Karpas-422 (cell line): ENCODE data around the gene OR5T3. TPM values are rescaled to one million over a fixed set of nuclear protein-coding genes. Genes with fewer than 3 reads are reported as not detected.
"Not testable (repeated sequence)": the region's sequence is repeated elsewhere in the genome, so short reads cannot be mapped to it uniquely, and the experiment has no call there.

Experiments used
- DNase-seq: peaks from one replicate; pipeline ENCODE4 v3.0.0-alpha.2; 2015
- H2AFZ ChIP-seq: fragments of 200-600 bp; sonication (generic); 2 replicates; pipeline ENCODE4 v1.6.1; 2014; ENCODE audit warnings: antibody characterized with exemption, low read length, mixed read lengths
- H3K27ac ChIP-seq: fragments of 200-600 bp; sonication (generic); 2 replicates; pipeline ENCODE4 v1.5.1; 2014; ENCODE audit warnings: mild to moderate bottlenecking, low read length, moderate library complexity
- H3K27me3 ChIP-seq: fragments of 200-600 bp; sonication (generic); 2 replicates; pipeline ENCODE4 v1.6.1; 2014; ENCODE audit warnings: low read length, mixed read lengths
- H3K36me3 ChIP-seq: fragments of 200-600 bp; sonication (generic); 2 replicates; pipeline ENCODE4 v1.6.1; 2014; ENCODE audit warnings: low read length, mixed read lengths; ENCODE audit not compliant: insufficient read depth
- H3K4me1 ChIP-seq: fragments of 200-600 bp; sonication (generic); 2 replicates; pipeline ENCODE4 v1.6.1; 2014; ENCODE audit warnings: mild to moderate bottlenecking, low read length, mixed read lengths
- H3K4me2 ChIP-seq: fragments of 200-600 bp; sonication (generic); 2 replicates; pipeline ENCODE4 v1.6.1; 2014; ENCODE audit warnings: low read length, low read depth, mild to moderate bottlenecking; ENCODE audit not compliant: poor library complexity, severe bottlenecking
- H3K4me3 ChIP-seq: fragments of 200-600 bp; sonication (generic); 2 replicates; pipeline ENCODE4 v1.5.1; 2014; ENCODE audit warnings: mild to moderate bottlenecking, antibody characterized with exemption, low read length, mixed read lengths
- H3K79me2 ChIP-seq: fragments of 200-600 bp; sonication (generic); 2 replicates; pipeline ENCODE4 v1.6.1; 2014; ENCODE audit warnings: mild to moderate bottlenecking, low read length, mixed read lengths
- H3K9ac ChIP-seq: fragments of 200-600 bp; sonication (generic); 2 replicates; pipeline ENCODE4 v1.6.0; 2014; ENCODE audit warnings: low read length
- H3K9me2 ChIP-seq: fragments of 200-600 bp; sonication (generic), shearing (Covaris generic); replicated peaks from 2 replicates; pipeline ENCODE4 v1.6.0; 2014; ENCODE audit warnings: mild to moderate bottlenecking, low read length, moderate library complexity; ENCODE audit not compliant: insufficient read depth
- H3K9me3 ChIP-seq: fragments of 300-700, 200-600 bp; sonication (generic); 2 replicates; pipeline ENCODE4 v1.6.1; 2014; ENCODE audit warnings: low read length, mixed read lengths
- H4K20me1 ChIP-seq: fragments of 200-600 bp; sonication (generic); 2 replicates; pipeline ENCODE4 v1.6.1; 2014; ENCODE audit warnings: mild to moderate bottlenecking, antibody characterized with exemption, low read length, low read depth; ENCODE audit not compliant: insufficient read depth
- total RNA-seq: library from RNA; depleted of rRNA; stranded (reverse); fragments of >200 nt; shearing (Covaris generic); gene quantifications from 2 replicates; pipeline ENCODE4 v1.2.3, GENCODE V29; 2014; ENCODE audit warnings: low replicate concordance; rRNA removed

OR5T3 gene
- total RNA-seq: not detected in 2 replicates

DNA sequence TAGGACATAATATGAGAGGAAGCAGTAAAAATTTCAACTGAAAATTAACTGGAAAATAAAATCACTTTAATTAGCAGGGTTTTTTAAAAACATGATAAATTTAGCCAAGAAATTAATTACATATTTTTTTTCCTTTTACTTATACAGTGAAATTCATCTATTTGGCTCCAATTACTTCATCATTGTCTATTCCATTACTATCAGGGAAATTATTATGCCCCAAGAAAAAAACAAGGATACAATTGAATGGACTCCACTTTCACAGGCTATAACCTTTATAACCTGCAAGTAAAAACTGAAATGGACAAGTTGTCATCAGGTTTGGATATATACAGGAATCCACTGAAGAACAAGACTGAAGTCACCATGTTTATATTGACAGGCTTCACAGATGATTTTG lies at the start of gene OR5T3:
OR5T3 (plus strand) TSS at position 301 of the 400 bp plus-strand sequence; CDS start at position 301, 0 bp downstream.
- peaks cover 22% of the 10 kb centered on the region for H3K9me3 ChIP-seq

DNA sequence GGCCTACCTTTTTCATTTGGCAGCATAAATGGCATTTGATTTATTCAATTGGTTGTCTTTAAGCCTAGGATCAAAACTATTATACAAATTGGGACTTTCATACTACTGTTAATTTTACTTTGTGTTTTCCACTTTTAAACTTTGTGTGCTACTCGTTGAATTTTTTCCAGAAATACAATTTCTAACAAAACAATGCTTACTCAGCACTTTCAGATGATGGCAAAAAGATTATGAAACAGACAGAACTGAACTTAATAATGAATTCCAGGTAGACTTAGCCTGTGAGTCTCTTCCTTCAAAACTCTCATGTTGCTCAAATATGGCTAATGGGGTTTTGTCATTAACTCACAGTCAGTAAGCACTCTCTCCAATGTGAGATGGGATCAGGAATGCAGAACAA lies 44.3 kb upstream of the OR5T3 start:
- no peak overlapping the region for H3K9ac ChIP-seq
- H3K9me3 ChIP-seq: peaks cover 14% of the 10 kb centered on the region
- no peaks in the 10 kb centered on the region for H3K36me3 ChIP-seq
- H4K20me1 ChIP-seq: no peaks in the 10 kb centered on the region
- no peaks in the 10 kb centered on the region for H3K27me3 ChIP-seq
- no peak overlapping the region for H3K4me2 ChIP-seq
- H3K9me2 ChIP-seq: no peaks in the 10 kb centered on the region
- DNase-seq: no peak
- no peaks in the 10 kb centered on the region for H3K79me2 ChIP-seq
- H3K4me1 ChIP-seq: no peaks in the 10 kb centered on the region
- H3K4me3 ChIP-seq: no peak overlapping the region
- H2AFZ ChIP-seq: no peak overlapping the region
- H3K27ac ChIP-seq: no peak overlapping the region

More for the DNA sequence above, at the start of gene OR5T3:
- Histone ChIP-seq H3K36me3 (no peaks in the 10 kb centered on the region), H4K20me1 (no peaks in the 10 kb centered on the region), H3K4me1 (no peaks in the 10 kb centered on the region), H3K79me2 (no peaks in the 10 kb centered on the region), H3K9me2 (no peaks in the 10 kb centered on the region), H3K9ac (no peak within 1 kb of the TSS), H3K27me3 (no peaks in the 10 kb centered on the region), H2AFZ (no peak within 1 kb of the TSS), H3K4me3 (no peak within 1 kb of the TSS), H3K27ac (no peak within 1 kb of the TSS), H3K4me2 (no peak within 1 kb of the TSS)
- DNase-seq: no peak

DNA sequence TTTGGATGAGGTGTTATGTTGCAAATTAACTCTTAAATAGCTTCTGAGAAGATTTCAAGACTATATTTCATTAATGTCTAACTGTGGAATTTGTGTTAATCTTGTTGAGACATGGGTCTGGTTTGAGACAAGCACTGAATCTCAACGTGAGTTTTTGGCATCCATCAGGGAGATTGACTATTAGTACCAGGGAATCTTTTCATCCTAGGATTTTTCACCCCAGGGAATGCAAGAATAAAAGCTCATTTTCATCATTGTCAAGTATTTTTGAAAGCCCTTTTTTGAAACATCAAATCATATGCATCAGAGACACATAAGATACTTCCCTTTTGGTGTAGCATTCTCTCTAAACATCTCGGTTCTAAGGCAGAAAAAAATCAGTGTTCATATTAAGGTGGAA lies 37.5 kb upstream of the OR5T3 start:
- Histone ChIP-seq H3K4me2 (no peak overlapping the region), H3K4me3 (no peak overlapping the region), H4K20me1 (no peaks in the 10 kb centered on the region), H3K27ac (no peak overlapping the region), H3K4me1 (no peaks in the 10 kb centered on the region), H3K79me2 (no peaks in the 10 kb centered on the region), H2AFZ (no peak overlapping the region), H3K36me3 (no peaks in the 10 kb centered on the region), H3K9me2 (no peaks in the 10 kb centered on the region), H3K9ac (no peak overlapping the region), H3K27me3 (no peaks in the 10 kb centered on the region), H3K9me3 (peaks cover 9% of the 10 kb centered on the region)
- DNase-seq: no peak

DNA sequence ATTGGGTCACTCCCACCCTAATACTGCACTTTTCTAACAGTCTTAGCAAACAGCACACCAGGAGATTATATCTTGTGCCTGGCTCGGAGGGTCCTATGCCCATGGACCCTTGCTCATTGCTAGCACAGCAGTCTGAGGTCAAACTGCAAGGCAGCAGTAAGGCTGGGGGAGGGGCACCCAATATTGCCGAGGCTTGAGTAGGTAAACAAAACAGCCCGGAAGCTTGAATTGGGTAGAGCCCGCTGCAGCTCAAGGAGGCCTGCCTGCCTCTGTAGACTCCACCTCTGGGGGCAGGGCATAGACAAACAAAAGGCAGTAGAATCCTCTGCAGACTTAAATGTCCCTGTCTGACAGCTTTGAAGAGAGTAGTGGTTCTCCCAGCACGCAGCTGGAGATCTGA lies 32.3 kb upstream of the OR5T3 start:
- H3K9ac ChIP-seq, H4K20me1 ChIP-seq, H3K4me1 ChIP-seq, DNase-seq, H2AFZ ChIP-seq, H3K79me2 ChIP-seq, H3K9me3 ChIP-seq, H3K36me3 ChIP-seq, H3K9me2 ChIP-seq, H3K27ac ChIP-seq, H3K27me3 ChIP-seq, H3K4me2 ChIP-seq, H3K4me3 ChIP-seq: not testable (repeated sequence)

DNA sequence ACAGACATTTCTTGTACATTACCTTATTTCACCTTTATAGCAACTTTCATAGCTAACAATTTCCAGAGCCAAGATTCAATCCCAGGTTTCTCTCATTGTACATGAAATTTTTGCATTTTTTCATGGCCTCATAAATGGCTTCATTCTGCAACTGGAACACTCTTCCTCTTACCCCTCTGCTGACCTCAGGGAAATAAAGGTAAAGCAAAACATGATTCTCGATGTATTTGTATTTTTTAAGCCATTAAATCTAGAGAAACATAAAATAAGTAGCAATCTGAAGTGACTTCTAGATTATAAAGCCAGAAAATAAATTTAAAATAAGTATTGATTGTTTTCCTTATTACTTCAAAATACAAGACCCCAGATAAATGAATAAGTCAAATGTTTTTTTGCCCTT lies 17.9 kb upstream of the OR5T3 start, which contains the start of gene OR5T2:
OR5T2 (minus strand) TSS at position 101 of the 400 bp plus-strand sequence. CDS start 1,193 bp downstream, outside the sequence.
- Histone ChIP-seq H3K36me3 (no peaks in the 10 kb centered on the region), H3K79me2 (no peaks in the 10 kb centered on the region), H3K9ac (no peak within 1 kb of the TSS), H3K27me3 (no peaks in the 10 kb centered on the region), H3K9me2 (no peaks in the 10 kb centered on the region), H3K9me3 (peaks cover 18% of the 10 kb centered on the region), H3K4me2 (no peak within 1 kb of the TSS), H3K4me1 (no peaks in the 10 kb centered on the region), H4K20me1 (no peaks in the 10 kb centered on the region), H3K27ac (no peak within 1 kb of the TSS), H2AFZ (no peak within 1 kb of the TSS), H3K4me3 (no peak within 1 kb of the TSS)
- no peak for DNase-seq

DNA sequence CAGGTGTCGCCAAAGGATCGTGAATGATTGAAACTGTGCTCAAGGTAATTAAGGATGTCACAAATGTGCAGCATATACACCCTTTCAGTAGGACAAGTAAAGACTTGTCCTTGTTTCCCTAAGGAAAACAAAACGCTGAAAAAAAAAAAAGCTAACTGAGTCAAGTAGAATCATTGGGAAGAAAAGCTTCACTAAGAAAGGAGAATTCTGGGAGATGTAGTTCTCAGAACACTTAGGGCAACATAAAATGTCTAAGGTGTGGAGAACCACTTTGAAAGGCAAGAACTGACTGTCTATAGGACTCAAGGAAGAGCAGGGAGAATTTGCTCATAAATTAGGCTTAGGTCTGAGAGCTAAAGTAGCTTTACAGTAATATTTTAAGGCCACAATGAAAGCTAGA lies 19.0 kb downstream of the OR5T3 start:
- Histone ChIP-seq H3K9me2 (no peaks in the 10 kb centered on the region), H3K9me3 (peaks cover 15% of the 10 kb centered on the region), H3K9ac (no peak overlapping the region), H3K27me3 (no peaks in the 10 kb centered on the region), H3K4me3 (no peak overlapping the region), H3K4me2 (no peak overlapping the region), H2AFZ (no peak overlapping the region), H4K20me1 (no peaks in the 10 kb centered on the region), H3K36me3 (no peaks in the 10 kb centered on the region), H3K27ac (no peak overlapping the region), H3K4me1 (no peaks in the 10 kb centered on the region), H3K79me2 (no peaks in the 10 kb centered on the region)
- DNase-seq: no peak

DNA sequence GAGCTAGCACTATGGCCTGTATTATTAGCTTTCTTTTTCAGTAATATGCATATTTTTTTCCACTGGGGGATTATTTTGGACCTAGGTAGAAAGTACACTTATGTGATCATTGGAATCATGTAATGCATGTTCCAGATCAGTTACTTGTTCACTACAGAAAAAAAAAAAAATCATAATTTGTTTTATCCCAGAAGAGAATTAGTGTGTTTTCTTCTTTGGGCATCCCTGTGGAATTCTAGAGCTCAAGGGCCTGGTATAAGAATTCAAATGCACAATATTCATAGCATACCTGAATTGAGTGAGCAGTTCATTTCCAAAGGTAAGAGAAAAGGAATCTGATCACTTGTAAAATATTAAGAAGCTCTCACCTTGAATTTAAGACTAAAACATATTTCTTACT lies 21.8 kb downstream of the OR5T3 start, which contains the start of gene OR5T1:
OR5T1 (plus strand) TSS at position 301 of the 400 bp plus-strand sequence. CDS start 1,485 bp downstream, outside the sequence.
- no peak for DNase-seq
- no peaks in the 10 kb centered on the region for H4K20me1 ChIP-seq
- H3K36me3 ChIP-seq: no peaks in the 10 kb centered on the region
- H2AFZ ChIP-seq: no peak within 1 kb of the TSS
- no peak within 1 kb of the TSS for H3K4me3 ChIP-seq
- H3K9me2 ChIP-seq: no peaks in the 10 kb centered on the region
- H3K4me2 ChIP-seq: no peak within 1 kb of the TSS
- H3K4me1 ChIP-seq: no peaks in the 10 kb centered on the region
- no peak within 1 kb of the TSS for H3K27ac ChIP-seq
- peaks cover 13% of the 10 kb centered on the region for H3K9me3 ChIP-seq
- H3K79me2 ChIP-seq: no peaks in the 10 kb centered on the region
- H3K9ac ChIP-seq: no peak within 1 kb of the TSS
- H3K27me3 ChIP-seq: no peaks in the 10 kb centered on the region

DNA sequence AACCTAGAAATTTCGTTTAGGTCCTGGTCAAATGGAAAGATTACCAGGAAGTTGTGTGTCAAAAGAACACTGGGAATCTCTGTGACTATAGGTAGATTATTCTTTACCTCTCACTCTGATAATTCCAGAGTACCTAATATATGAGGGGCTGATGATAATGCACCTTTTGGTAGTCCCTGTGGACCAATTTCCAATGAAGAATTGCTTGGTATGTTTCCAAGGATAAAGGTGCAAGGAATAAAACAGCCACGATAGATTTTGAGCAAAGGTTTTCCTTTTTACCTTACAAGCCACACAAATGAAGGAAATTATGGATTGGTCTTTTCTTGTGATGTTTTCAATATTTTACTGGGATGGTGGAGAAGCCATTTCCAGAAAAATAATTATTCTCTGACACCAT lies 40.1 kb downstream of the OR5T3 start, which contains the start of gene OR8H1:
OR8H1 (minus strand) TSS at position 101 of the 400 bp plus-strand sequence. CDS start 1,192 bp downstream, outside the sequence.
- H2AFZ ChIP-seq: no peak within 1 kb of the TSS
- no peak within 1 kb of the TSS for H3K4me2 ChIP-seq
- no peaks in the 10 kb centered on the region for H3K36me3 ChIP-seq
- H4K20me1 ChIP-seq: no peaks in the 10 kb centered on the region
- no peak within 1 kb of the TSS for H3K4me3 ChIP-seq
- H3K9me2 ChIP-seq: 0 out of 2 replicates have a peak, but pooled peaks cover 2% of the 10 kb centered on the region
- H3K9me3 ChIP-seq: peaks cover 3% of the 10 kb centered on the region; the same call in 1 of the 2 replicates
- H3K79me2 ChIP-seq: no peaks in the 10 kb centered on the region
- H3K27me3 ChIP-seq: no peaks in the 10 kb centered on the region
- H3K27ac ChIP-seq: no peak within 1 kb of the TSS
- no peaks in the 10 kb centered on the region for H3K4me1 ChIP-seq
- no peak for DNase-seq
- H3K9ac ChIP-seq: no peak within 1 kb of the TSS
